IMR-90 (cell line): ENCODE measurements around the gene USP17L27. TPM values are rescaled to one million over a fixed set of nuclear protein-coding genes. Genes with fewer than 3 reads are reported as not detected.
"Not testable (repeated sequence)": the region's sequence is repeated elsewhere in the genome, so short reads cannot be mapped to it uniquely, and the experiment has no call there.

ENCODE experiments used
- ATAC-seq: fragments of 200-7000 bp; cut with Tn5 transposase; 2 replicates; pipeline ENCODE4 v1.9.1; 2020; ENCODE audit warnings: low read depth, mild to moderate bottlenecking, moderate library complexity
- BruUV-seq: library from RNA; stranded (reverse); fragments of 400-500 nt; replicated peaks from 2 replicates; lab custom pipeline; 2021; lab: Mats Ljungman, UMichigan
- CTCF ChIA-PET: fragments of 300-600 bp; formaldehyde crosslinking; extraction: SDS; loops from one replicate; lab custom pipeline; 2021; ENCODE audit warnings: antibody characterized with exemption; lab: Yijun Ruan, JAX
- POLR2A ChIA-PET: fragments of 300-600 bp; sonication (Branson Sonifier 250); formaldehyde crosslinking; loops from one replicate; lab custom pipeline; 2022; ENCODE audit warnings: antibody characterized with exemption; ENCODE audit not compliant: unreplicated experiment; lab: Charles Lee
- DNase-seq: peaks from one replicate; pipeline ENCODE4 v3.0.0; 2013
- H2AFZ ChIP-seq: replicated peaks from 2 replicates; pipeline ENCODE3; 2013; ENCODE audit warnings: low read length, mild to moderate bottlenecking; ENCODE audit not compliant: poor library complexity
- H2AK5ac ChIP-seq: 2 replicates; pipeline ENCODE4 v1.6.1; 2013; ENCODE audit warnings: low read depth, low read length, inconsistent platforms
- H2AK9ac ChIP-seq: replicated peaks from 2 replicates; pipeline ENCODE3; 2013; ENCODE audit warnings: mild to moderate bottlenecking, low read depth, low read length, moderate library complexity; ENCODE audit not compliant: poor library complexity
- H2BK120ac ChIP-seq: 2 replicates; pipeline ENCODE4 v1.6.1; 2013; ENCODE audit warnings: low read depth, low read length, inconsistent platforms
- H2BK15ac ChIP-seq: 3 replicates; pipeline ENCODE4 v1.6.1; 2013; ENCODE audit warnings: low read depth, low read length, inconsistent platforms
- H2BK20ac ChIP-seq: 2 replicates; pipeline ENCODE4 v1.6.1; 2013; ENCODE audit warnings: low read depth, mild to moderate bottlenecking, inconsistent platforms, low read length, moderate library complexity
- H2BK5ac ChIP-seq: 2 replicates; pipeline ENCODE4 v1.6.1; 2013; ENCODE audit warnings: mild to moderate bottlenecking, low read depth, low read length, inconsistent platforms; ENCODE audit not compliant: poor library complexity, severe bottlenecking
- H3K14ac ChIP-seq: replicated peaks from 2 replicates; pipeline ENCODE4 v1.6.1; 2013; ENCODE audit warnings: low read depth, low read length, inconsistent platforms
- H3K18ac ChIP-seq: 2 replicates; pipeline ENCODE4 v1.6.1; 2013; ENCODE audit warnings: low read depth, low read length, control low read depth
- H3K23ac ChIP-seq: 2 replicates; pipeline ENCODE4 v1.6.1; 2013; ENCODE audit warnings: low read depth, low read length, inconsistent platforms
- H3K27ac ChIP-seq: 2 replicates; pipeline ENCODE4 v1.5.1; 2013; ENCODE audit warnings: mild to moderate bottlenecking, control low read depth, low read length; ENCODE audit not compliant: insufficient read depth
- H3K27me3 ChIP-seq: 2 replicates; pipeline ENCODE4 v1.6.1; 2013; ENCODE audit warnings: low read length; ENCODE audit not compliant: control insufficient read depth, insufficient read depth
- H3K36me3 ChIP-seq: 2 replicates; pipeline ENCODE4 v1.6.1; 2013; ENCODE audit warnings: low read length, mixed read lengths; ENCODE audit not compliant: control insufficient read depth, insufficient read depth
- H3K4ac ChIP-seq: 2 replicates; pipeline ENCODE4 v1.6.1; 2013; ENCODE audit warnings: low read depth, low read length, inconsistent platforms
- H3K4me1 ChIP-seq: 2 replicates; pipeline ENCODE4 v1.6.1; 2013; ENCODE audit warnings: low read length, mixed read lengths; ENCODE audit not compliant: control insufficient read depth, insufficient read depth
- H3K4me2 ChIP-seq: 2 replicates; pipeline ENCODE4 v1.6.1; 2013; ENCODE audit warnings: low read depth, mild to moderate bottlenecking, control low read depth, low read length, moderate library complexity
- H3K4me3 ChIP-seq: 2 replicates; pipeline ENCODE4 v1.5.1; 2013; ENCODE audit warnings: low read depth, mild to moderate bottlenecking, control low read depth, low read length, moderate library complexity; ENCODE audit not compliant: insufficient read depth
- H3K56ac ChIP-seq: 2 replicates; pipeline ENCODE4 v1.6.1; 2013; ENCODE audit warnings: low read length, inconsistent platforms; ENCODE audit not compliant: insufficient read depth; ENCODE audit errors: extremely low read depth
- H3K79me1 ChIP-seq, 2 experiments: 2 replicates each; pipeline ENCODE4 v1.6.1; 2013; ENCODE audit warnings: low read length in 2 of 2, inconsistent platforms in 1 of 2, low read depth in 1 of 2
- H3K9ac ChIP-seq: 2 replicates; pipeline ENCODE4 v1.6.1; 2013; ENCODE audit warnings: low read depth, low read length, control low read depth
- H3K9me1 ChIP-seq: 2 replicates; pipeline ENCODE4 v1.6.1; 2013; ENCODE audit warnings: low read length, inconsistent platforms; ENCODE audit not compliant: insufficient read depth
- H3K9me3 ChIP-seq: 2 replicates; pipeline ENCODE4 v1.6.1; 2013; ENCODE audit warnings: low read length; ENCODE audit not compliant: control insufficient read depth, insufficient read depth
- H4K20me1 ChIP-seq: 2 replicates; pipeline ENCODE4 v1.6.1; 2013; ENCODE audit warnings: low read length, inconsistent platforms; ENCODE audit not compliant: insufficient read depth
- H4K5ac ChIP-seq: 2 replicates; pipeline ENCODE4 v1.6.1; 2013; ENCODE audit warnings: mild to moderate bottlenecking, low read depth, low read length, control low read depth
- H4K8ac ChIP-seq, 2 experiments: 2 replicates each; pipeline ENCODE4 v1.6.1; 2013; ENCODE audit warnings: low read depth in 2 of 2, low read length in 2 of 2, control low read depth in 1 of 2, inconsistent platforms in 1 of 2
- H4K91ac ChIP-seq: 2 replicates; pipeline ENCODE4 v1.6.1; 2013; ENCODE audit warnings: low read depth, low read length, inconsistent platforms; ENCODE audit not compliant: insufficient read depth
- WGBS, 2 experiments: methylation state at CpG; one replicate each; pipeline versions ENCODE4 v1.1.5 to v1.1.7; 2013; ENCODE audit warnings: missing lambda C conversion rate in 2 of 2; ENCODE audit not compliant: insufficient read length in 1 of 2; ENCODE audit errors: extremely low coverage in 2 of 2; 5-methylcytosine and 5-hydroxymethylcytosine counted together
- dilution Hi-C: fragments of 300-500 bp; cut with HindIII; formaldehyde crosslinking; loops from one replicate; pipeline ENCODE4 v1.14.3; 2018; ENCODE audit warnings: low sequenced_read_pairs; ENCODE audit not compliant: unreplicated experiment
- in situ Hi-C: fragments of 300-500 bp; cut with MboI; formaldehyde crosslinking; loops from 3 replicates; pipeline ENCODE4 v1.14.3; 2019; ENCODE audit warnings: low sequenced_read_pairs, inconsistent platforms, mixed read lengths
- intact Hi-C: fragments of 100-400 bp; cut with micrococcal nuclease; formaldehyde crosslinking; loops from 2 replicates; pipeline ENCODE4 v1.10.0; 2022
- polyA plus RNA-seq, 3 experiments: library from polyadenylated mRNA; depleted of rRNA; stranded (reverse); fragments of >200 nt; gene quantifications; 2 replicates each; pipeline ENCODE4 v1.2.3, GENCODE V29; 2012; ENCODE audit warnings: low replicate concordance in 1 of 3
- total RNA-seq: library from RNA; depleted of rRNA; stranded (reverse); fragments of >200 nt; gene quantifications from 2 replicates; pipeline ENCODE4 v1.2.3, GENCODE V29; 2012

The USP17L27 gene
- total and polyA plus RNA-seq, 2 of the 4 experiments (the other 2 are of a cell fraction), result not detected

DNA sequence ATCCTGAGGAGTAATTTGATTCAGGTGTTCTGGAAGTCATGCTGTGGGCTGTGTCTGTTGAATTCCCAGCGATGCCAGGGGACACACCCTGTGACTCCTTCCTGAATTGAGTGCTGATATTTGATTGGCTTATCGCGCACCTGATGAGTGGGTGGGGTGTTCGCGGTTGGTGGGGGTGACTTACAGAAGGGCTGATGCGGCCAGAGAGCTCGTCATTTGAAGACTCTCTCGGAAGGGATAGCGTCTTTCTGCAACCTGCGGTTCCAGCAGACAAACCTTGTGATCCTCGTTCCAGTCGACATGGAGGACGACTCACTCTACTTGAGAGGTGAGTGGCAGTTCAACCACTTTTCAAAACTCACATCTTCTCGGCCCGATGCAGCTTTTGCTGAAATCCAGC is 9.4 kb downstream of the USP17L27 start, which contains the start of gene USP17L29:
Gene USP17L29 (plus strand): TSS at position 301 of the 400 bp plus-strand sequence. CDS start 0 bp downstream, at position 301.
- H3K4me1 ChIP-seq, H2BK15ac ChIP-seq, H3K4ac ChIP-seq, H3K36me3 ChIP-seq, H3K27me3 ChIP-seq, in situ Hi-C loops, H4K91ac ChIP-seq, H3K18ac ChIP-seq, H2BK5ac ChIP-seq, H3K9me1 ChIP-seq, H4K5ac ChIP-seq, H3K4me2 ChIP-seq, CTCF ChIA-PET, H3K23ac ChIP-seq, H4K20me1 ChIP-seq, H3K27ac ChIP-seq, H3K9ac ChIP-seq, H2AK9ac ChIP-seq, DNase-seq, POLR2A ChIA-PET, H2AFZ ChIP-seq, BruUV-seq, H2BK20ac ChIP-seq, H2BK120ac ChIP-seq, ATAC-seq, dilution Hi-C loops, H3K79me1 ChIP-seq, H3K4me3 ChIP-seq, H3K9me3 ChIP-seq, H3K14ac ChIP-seq, intact Hi-C loops, H2AK5ac ChIP-seq, H4K8ac ChIP-seq, H3K56ac ChIP-seq: not testable (repeated sequence)
- no CpG with 5 or more reads among the region's 15 CpGs for WGBS, 2 experiments

DNA sequence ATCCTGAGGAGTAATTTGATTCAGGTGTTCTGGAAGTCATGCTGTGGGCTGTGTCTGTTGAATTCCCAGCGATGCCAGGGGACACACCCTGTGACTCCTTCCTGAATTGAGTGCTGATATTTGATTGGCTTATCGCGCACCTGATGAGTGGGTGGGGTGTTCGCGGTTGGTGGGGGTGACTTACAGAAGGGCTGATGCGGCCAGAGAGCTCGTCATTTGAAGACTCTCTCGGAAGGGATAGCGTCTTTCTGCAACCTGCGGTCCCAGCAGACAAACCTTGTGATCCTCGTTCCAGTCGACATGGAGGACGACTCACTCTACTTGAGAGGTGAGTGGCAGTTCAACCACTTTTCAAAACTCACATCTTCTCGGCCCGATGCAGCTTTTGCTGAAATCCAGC is 18.9 kb downstream of the USP17L27 start, which contains the start of gene USP17L30:
Gene USP17L30 (plus strand): TSS at position 301 of the 400 bp plus-strand sequence. CDS start 0 bp downstream, at position 301.
- no CpG with 5 or more reads among the region's 15 CpGs for WGBS, 2 experiments

More for the DNA sequence above, 18.9 kb downstream of the USP17L27 start, which contains the start of gene USP17L30:
- H2BK20ac ChIP-seq, H3K4me2 ChIP-seq, H4K20me1 ChIP-seq, H4K5ac ChIP-seq, H3K56ac ChIP-seq, H3K9me1 ChIP-seq, H2AFZ ChIP-seq, intact Hi-C loops, H3K27ac ChIP-seq, H4K91ac ChIP-seq, H2BK120ac ChIP-seq, H3K9ac ChIP-seq, H3K23ac ChIP-seq, DNase-seq, H2AK5ac ChIP-seq, H3K27me3 ChIP-seq, H3K4me1 ChIP-seq, CTCF ChIA-PET, ATAC-seq, dilution Hi-C loops, H3K79me1 ChIP-seq, H2BK15ac ChIP-seq, POLR2A ChIA-PET, H3K4ac ChIP-seq, H2AK9ac ChIP-seq, H3K9me3 ChIP-seq, H2BK5ac ChIP-seq, BruUV-seq, H3K18ac ChIP-seq, H3K14ac ChIP-seq, H4K8ac ChIP-seq, H3K4me3 ChIP-seq, in situ Hi-C loops, H3K36me3 ChIP-seq: not testable (repeated sequence)
